GM12892 (cell line): ENCODE results near the gene FBXW7.

Experiments used
- POLR2A ChIP-seq: IDR thresholded peaks from 2 replicates; pipeline ENCODE4 v1.6.1; 2011; ENCODE audit warnings: low read depth, low read length, control low read depth
- POLR2AphosphoS5 ChIP-seq: IDR thresholded peaks from 2 replicates; pipeline ENCODE4 v1.6.1; 2011; ENCODE audit warnings: low read depth, low read length, control low read depth
- TAF1 ChIP-seq: IDR thresholded peaks from 2 replicates; pipeline ENCODE4 v1.6.1; 2011; ENCODE audit warnings: low read depth, mild to moderate bottlenecking, control low read depth, low read length, borderline replicate concordance

GRCh38 chr4:152352622-152353116, 183.2 kb downstream of the FBXW7 start:
- TF ChIP-seq POLR2A, result no peak
- no peak for TF ChIP-seq POLR2AphosphoS5
- TF ChIP-seq TAF1, result no peak
